Astrocyte of the spinal cord (primary cell): Measurements from ENCODE around the gene PRIMPOL.
"Not testable (repeated sequence)": the region's sequence is repeated elsewhere in the genome, so short reads cannot be mapped to it uniquely, and the experiment has no call there.

Experiments used
- DNase-seq: peaks from one replicate; pipeline ENCODE4 v3.0.0; 2011; ENCODE audit warnings: low read depth, low spot score
- H3K4me3 ChIP-seq: 2 replicates; pipeline ENCODE4 v1.5.1; 2011; ENCODE audit warnings: low read depth, mild to moderate bottlenecking, low read length, moderate library complexity
- CTCF ChIP-seq: IDR thresholded peaks from 2 replicates; pipeline ENCODE4 v1.5.1; 2012; ENCODE audit warnings: low read depth, mild to moderate bottlenecking, low read length, inconsistent platforms
- in situ Hi-C: cut with HindIII; loops from 2 replicates; pipeline ENCODE4 v1.10.0; 2017; ENCODE audit warnings: low sequenced_read_pairs

PRIMPOL gene

GRCh38 chr4:184649971-184650855 is 675 bp downstream of the PRIMPOL start:
- DNase-seq, result peak; percentile 62
- H3K4me3 ChIP-seq, result peak overlapping the region; percentile 70
- no peak for TF ChIP-seq CTCF
- in situ Hi-C loops, result no loop called here

GRCh38 chr4:184651899-184652298 is 2.4 kb downstream of the PRIMPOL start:
- no peak for DNase-seq
- TF ChIP-seq CTCF, result no peak
- in situ Hi-C loops, result no loop called here
- H3K4me3 ChIP-seq, result no peak overlapping the region

- H3K4me3 ChIP-seq, in situ Hi-C loops, DNase-seq: not testable (repeated sequence)
Observed at GRCh38 chr4:184652681-184653080, 3.1 kb downstream of the PRIMPOL start.

- DNase-seq, result peak; percentile 81
- in situ Hi-C loops, result no loop called here
- no peak overlapping the region for H3K4me3 ChIP-seq
- TF ChIP-seq CTCF, result no peak
Observed at GRCh38 chr4:184653650-184654049, 4.1 kb downstream of the PRIMPOL start.

GRCh38 chr4:184655889-184656869 is 6.6 kb downstream of the PRIMPOL start:
- TF ChIP-seq CTCF, result no peak
- no peak overlapping the region for H3K4me3 ChIP-seq
- in situ Hi-C loops, result no loop called here
- no peak for DNase-seq

- DNase-seq, result no peak
- TF ChIP-seq CTCF, result no peak
- in situ Hi-C loops, result no loop called here
- H3K4me3 ChIP-seq, result no peak overlapping the region
Observed at GRCh38 chr4:184657144-184657543, 7.6 kb downstream of the PRIMPOL start.

GRCh38 chr4:184657820-184658219 is 8.3 kb downstream of the PRIMPOL start:
- in situ Hi-C loops, DNase-seq, H3K4me3 ChIP-seq: not testable (repeated sequence)
